ENCODE data around the gene LHFPL2. TPM values are rescaled to one million over a fixed set of nuclear protein-coding genes. Genes with fewer than 3 reads are reported as not detected.
A peak's percentile ranks its signal among the peaks of the same experiment; 100 is the strongest.

The LHFPL2 gene
- total and polyA plus RNA-seq, 9 of the 15 experiments (the other 6 are each of a cell fraction or from before 2014, with no cell fraction given): 1.0 to 6.6 (median 4.6) TPM

DNA sequence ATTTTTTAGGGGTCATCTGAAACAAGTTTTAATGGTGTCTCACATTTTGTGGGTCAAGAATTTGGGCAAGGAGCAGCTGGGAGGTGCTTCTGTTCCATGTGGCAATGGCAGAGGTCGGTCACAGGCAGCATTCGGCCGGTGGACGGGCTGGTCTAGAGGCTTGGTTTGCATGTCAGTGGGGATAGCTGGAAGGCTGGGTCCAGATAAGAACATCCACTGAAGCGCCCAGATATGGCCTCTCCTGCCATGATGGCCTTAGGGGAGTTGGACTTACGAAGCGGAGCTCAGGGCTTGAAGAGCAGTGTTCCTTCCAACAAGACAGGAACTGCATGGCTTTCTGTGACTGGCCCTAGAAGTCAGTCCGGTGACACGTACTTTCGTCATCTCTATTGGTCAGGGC lies 30.3 kb downstream of the LHFPL2 start:
- Histone ChIP-seq H3K4me3 (no peak overlapping the region), H2AFZ (ENCODE audit: low read depth, low read length) (peak overlapping the region; percentile 14; the same call in 1 of the 2 replicates), H3K27me3 (ENCODE audit: control insufficient read depth in 2 of 2, insufficient read depth in 2 of 2, low read length in 2 of 2) (no peaks in the 10 kb centered on the region), H3K4me2 (ENCODE audit: insufficient read depth, low read length) (no peak overlapping the region), H3K36me3 (ENCODE audit: control insufficient read depth, insufficient read depth, low read length) (no peaks in the 10 kb centered on the region; the same call in 2 of the 3 replicates), H3K9me3 (replicated peaks; ENCODE audit: control insufficient read depth, insufficient read depth, low read depth, low read length) (no peaks in the 10 kb centered on the region; the same call in 1 of the 2 replicates), H3K9me1 (ENCODE audit: control insufficient read depth, insufficient read depth, low read length) (no peaks in the 10 kb centered on the region), H3K4me1 (replicated peaks in 1 of 2; ENCODE audit: control insufficient read depth in 2 of 2, insufficient read depth in 2 of 2, low read length in 2 of 2) (peaks cover 0 to 5% of the 10 kb centered on the region in 2 experiments; a peak in 3 of 5 replicates), H3K9ac (ENCODE audit: insufficient read depth in 1 of 2, low read depth in 2 of 2, low read length in 2 of 2) (peak overlapping the region in 1 of 2 experiments; percentile 43; a peak in 1 of 4 replicates), H3K27ac (ENCODE audit: extremely low read depth, low read depth, low read length) (no peak overlapping the region), H3K79me2 (ENCODE audit: control insufficient read depth, insufficient read depth, low read length) (no peaks in the 10 kb centered on the region), H4K20me1 (replicated peaks; ENCODE audit: control insufficient read depth, insufficient read depth, low read length) (no peaks in the 10 kb centered on the region)
- BruUV-seq (replicated peaks): no TSS peak
- intact Hi-C loops (cut with micrococcal nuclease): no loop called here
- DNase-seq (ENCODE audit: extremely low read depth in 1 of 4, low spot score in 3 of 4) (peak in 2 of 4 experiments; percentile 27 to 34), FAIRE-seq (no peak), ATAC-seq (peak; percentile 48; the same call in 2 of the 3 replicates)
- in situ Hi-C loops (cut with MboI): no loop called here
- ChIA-PET POLR2A (interaction anchor here (0.7 kb wide), 1 partner anchor 22 kb away, joined by 3 read pairs; no protein-coding TSS in a partner anchor), CTCF (ENCODE audit: low intra/inter-chr PET ratio) (no interaction called here)
- 51% methylated on average over 9 of the region's 10 CpGs for WGBS (ENCODE audit: insufficient coverage, low coverage, missing lambda C conversion rate)
- no peak for TF ChIP-seq ZBTB26 (CRISPR knock-in tag; IDR thresholded peaks at IDR 0.05)
- TF ChIP-seq, protein P1, sequence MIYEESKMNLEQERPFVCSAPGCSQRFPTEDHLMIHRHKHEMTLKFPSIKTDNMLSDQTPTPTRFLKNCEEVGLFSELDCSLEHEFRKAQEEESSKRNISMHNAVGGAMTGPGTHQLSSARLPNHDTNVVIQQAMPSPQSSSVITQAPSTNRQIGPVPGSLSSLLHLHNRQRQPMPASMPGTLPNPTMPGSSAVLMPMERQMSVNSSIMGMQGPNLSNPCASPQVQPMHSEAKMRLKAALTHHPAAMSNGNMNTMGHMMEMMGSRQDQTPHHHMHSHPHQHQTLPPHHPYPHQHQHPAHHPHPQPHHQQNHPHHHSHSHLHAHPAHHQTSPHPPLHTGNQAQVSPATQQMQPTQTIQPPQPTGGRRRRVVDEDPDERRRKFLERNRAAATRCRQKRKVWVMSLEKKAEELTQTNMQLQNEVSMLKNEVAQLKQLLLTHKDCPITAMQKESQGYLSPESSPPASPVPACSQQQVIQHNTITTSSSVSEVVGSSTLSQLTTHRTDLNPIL (CRISPR knock-in tag; IDR thresholded peaks at IDR 0.05): no peak
- TF ChIP-seq CBFA2T3 (IDR thresholded peaks at IDR 0.05): peak; percentile 51; the same call in 1 of the 2 replicates
- TF ChIP-seq COPS2 (conservative IDR thresholded peaks at IDR 0.05): no peak
- no peak for TF ChIP-seq IRF1 (CRISPR knock-in tag; IDR thresholded peaks at IDR 0.05; ENCODE audit: borderline replicate concordance)
- TF ChIP-seq SMARCA5 (IDR thresholded peaks at IDR 0.05): no peak
- TF ChIP-seq NFIX (CRISPR knock-in tag; IDR thresholded peaks at IDR 0.05; ENCODE audit: low read depth): no peak
- peak; percentile 50 for TF ChIP-seq TCF3 (CRISPR knock-in tag; IDR thresholded peaks at IDR 0.05)
- no peak for TF ChIP-seq ZNF239 (CRISPR knock-in tag; IDR thresholded peaks at IDR 0.05)
- TF ChIP-seq UBTF (IDR thresholded peaks at IDR 0.05; ENCODE audit: borderline replicate concordance in 1 of 2, low read depth in 2 of 2, low read length in 2 of 2): peak; percentile 37 to 57; a peak in 2 of 4 replicates

Data from K562 (cell line).